ENCODE data around the gene ARPC2.

The ARPC2 gene

DNA sequence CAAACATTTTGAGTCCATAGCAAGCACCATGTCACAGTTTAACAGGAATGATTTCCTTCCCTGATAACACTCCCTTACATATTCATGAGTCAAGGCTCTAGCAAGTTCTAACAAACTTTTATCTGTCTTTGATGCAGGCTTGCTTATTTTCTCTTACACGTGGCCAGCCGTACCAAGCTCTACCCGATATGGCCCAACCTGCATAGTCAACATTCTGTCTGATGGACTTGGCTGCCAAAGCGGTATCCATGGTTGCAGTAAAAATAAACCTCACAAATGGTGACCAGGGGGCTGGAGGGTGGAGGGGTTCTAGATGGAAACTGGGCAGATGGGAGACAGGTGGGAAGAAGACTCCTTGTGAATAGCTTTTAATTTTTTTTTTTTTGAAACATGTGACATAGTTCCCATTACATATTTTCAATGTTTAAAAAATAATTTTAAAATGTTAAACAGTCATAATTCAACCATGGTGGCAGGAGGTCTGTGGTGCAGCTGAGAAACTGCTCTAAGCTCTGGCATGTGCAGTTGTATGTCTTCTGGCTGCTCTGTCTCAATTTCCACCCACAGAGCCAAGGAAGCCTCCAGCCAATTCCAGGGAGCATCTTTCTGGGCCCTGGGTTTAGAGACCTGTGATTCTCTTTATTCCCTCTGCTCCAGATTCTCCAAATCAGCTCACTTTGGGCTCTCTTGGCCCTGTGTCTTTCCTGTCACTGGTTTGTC, 29.5 kb upstream of the ARPC2 start:
- H3K9me3 ChIP-seq (ENCODE audit: severe bottlenecking) = peaks cover 3% of the 10 kb centered on the region
- H3K27ac ChIP-seq = no peak overlapping the region
- H3K36me3 ChIP-seq = no peaks in the 10 kb centered on the region
- no peak for TF ChIP-seq CTCF (IDR thresholded peaks at IDR 0.05; ENCODE audit: low read depth, low read length)
- no peak for DNase-seq
- no peak overlapping the region for H3K4me3 ChIP-seq (ENCODE audit: low read depth, low read length)
- peaks cover 30% of the 10 kb centered on the region for H3K27me3 ChIP-seq (ENCODE audit: insufficient read depth, low read depth, severe bottlenecking)

DNA sequence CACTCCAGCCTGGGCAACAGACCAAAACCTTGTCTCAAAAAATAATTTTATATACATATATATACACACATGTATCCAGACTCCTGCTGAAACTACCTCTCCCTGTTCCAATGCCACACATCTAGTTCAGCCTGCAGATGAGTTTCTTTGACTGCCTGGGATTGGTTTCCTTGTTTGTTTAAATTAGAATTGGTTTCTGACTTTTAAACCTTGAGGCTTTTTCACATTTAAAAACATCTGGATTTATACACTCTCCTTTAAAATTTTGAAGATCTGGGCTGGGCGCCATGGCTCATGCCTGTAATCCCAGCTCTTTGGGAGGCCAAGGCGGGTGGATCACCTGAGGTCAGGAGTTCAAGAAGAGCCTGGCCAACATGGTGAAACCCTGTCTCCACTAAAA, 28.5 kb upstream of the ARPC2 start:
- no peaks in the 10 kb centered on the region for H3K36me3 ChIP-seq
- peaks cover 20% of the 10 kb centered on the region for H3K27me3 ChIP-seq (ENCODE audit: insufficient read depth, low read depth, severe bottlenecking)
- TF ChIP-seq CTCF (IDR thresholded peaks at IDR 0.05; ENCODE audit: low read depth, low read length) = no peak
- no peak overlapping the region for H3K27ac ChIP-seq
- DNase-seq = no peak
- no peak overlapping the region for H3K4me3 ChIP-seq (ENCODE audit: low read depth, low read length)
- H3K9me3 ChIP-seq (ENCODE audit: severe bottlenecking) = peaks cover 2% of the 10 kb centered on the region

GRCh38 chr2:218192902-218193430, 24.0 kb upstream of the ARPC2 start:
- Histone ChIP-seq H3K27me3 (ENCODE audit: insufficient read depth, low read depth, severe bottlenecking) (no peaks in the 10 kb centered on the region), H3K36me3 (no peaks in the 10 kb centered on the region), H3K27ac (no peak overlapping the region), H3K4me3 (ENCODE audit: low read depth, low read length) (no peak overlapping the region), H3K9me3 (ENCODE audit: severe bottlenecking) (no peaks in the 10 kb centered on the region)
- no peak for DNase-seq
- no peak for TF ChIP-seq CTCF (IDR thresholded peaks at IDR 0.05; ENCODE audit: low read depth, low read length)

GRCh38 chr2:218193701-218194100, 23.3 kb upstream of the ARPC2 start:
- Histone ChIP-seq H3K27ac (no peak overlapping the region), H3K36me3 (no peaks in the 10 kb centered on the region)
- TF ChIP-seq CTCF (IDR thresholded peaks at IDR 0.05; ENCODE audit: low read depth, low read length) = no peak

GRCh38 chr2:218194880-218195279, 22.1 kb upstream of the ARPC2 start:
- Histone ChIP-seq H3K27me3 (ENCODE audit: insufficient read depth, low read depth, severe bottlenecking) (no peaks in the 10 kb centered on the region), H3K36me3 (no peaks in the 10 kb centered on the region), H3K27ac (no peak overlapping the region), H3K4me3 (ENCODE audit: low read depth, low read length) (no peak overlapping the region), H3K9me3 (ENCODE audit: severe bottlenecking) (no peaks in the 10 kb centered on the region)
- DNase-seq = no peak
- no peak for TF ChIP-seq CTCF (IDR thresholded peaks at IDR 0.05; ENCODE audit: low read depth, low read length)

More at GRCh38 chr2:218193701-218194100, 23.3 kb upstream of the ARPC2 start:
- no peaks in the 10 kb centered on the region for H3K9me3 ChIP-seq (ENCODE audit: severe bottlenecking)
- H3K4me3 ChIP-seq (ENCODE audit: low read depth, low read length) = no peak overlapping the region
- no peak for DNase-seq
- no peaks in the 10 kb centered on the region for H3K27me3 ChIP-seq (ENCODE audit: insufficient read depth, low read depth, severe bottlenecking)

GRCh38 chr2:218196974-218197373, 20.0 kb upstream of the ARPC2 start:
- H3K27me3 ChIP-seq (ENCODE audit: insufficient read depth, low read depth, severe bottlenecking) = no peaks in the 10 kb centered on the region
- H3K27ac ChIP-seq = no peak overlapping the region
- H3K4me3 ChIP-seq (ENCODE audit: low read depth, low read length) = no peak overlapping the region
- H3K9me3 ChIP-seq (ENCODE audit: severe bottlenecking) = no peaks in the 10 kb centered on the region
- no peak for TF ChIP-seq CTCF (IDR thresholded peaks at IDR 0.05; ENCODE audit: low read depth, low read length)
- DNase-seq = no peak
- H3K36me3 ChIP-seq = no peaks in the 10 kb centered on the region
